HFFc6 (cell line): Measurements from ENCODE around the gene EXOC3. TPM values are rescaled to one million over a fixed set of nuclear protein-coding genes. Genes with fewer than 3 reads are reported as not detected.

Experiments used
- DNase-seq: peaks from one replicate; pipeline ENCODE4 v3.0.0-alpha.2; 2018
- H3K27ac Mint-ChIP-seq: 2 replicates; pipeline ENCODE4 v1.8.0; 2020; ENCODE audit warnings: mild to moderate bottlenecking, mixed read lengths
- H3K27me3 Mint-ChIP-seq: 2 replicates; pipeline ENCODE4 v1.8.0; 2021; ENCODE audit warnings: mild to moderate bottlenecking, moderate library complexity, mixed read lengths; ENCODE audit not compliant: insufficient read depth
- H3K36me3 Mint-ChIP-seq: 2 replicates; pipeline ENCODE4 v1.8.0; 2021; ENCODE audit warnings: low read depth, mixed read lengths
- H3K4me1 Mint-ChIP-seq: 2 replicates; pipeline ENCODE4 v1.8.0; 2020; ENCODE audit warnings: low read depth, mixed read lengths
- H3K4me3 Mint-ChIP-seq: 2 replicates; pipeline ENCODE4 v1.8.0; 2020; ENCODE audit warnings: mild to moderate bottlenecking, moderate library complexity, mixed read lengths
- H3K9me3 Mint-ChIP-seq: 2 replicates; pipeline ENCODE4 v1.8.0; 2020; ENCODE audit warnings: mild to moderate bottlenecking, mixed read lengths
- CTCF ChIP-seq: fragments of 200-600 bp; sonication (generic); IDR thresholded peaks from 2 replicates; pipeline ENCODE4 v1.5.0; 2021; ENCODE audit warnings: antibody characterized with exemption, mild to moderate bottlenecking
- total RNA-seq, 6 experiments: library from RNA; stranded (reverse); fragmentation: NEBNext Ultra II Directional; extraction: Animal tissue kit (Norgen Biotek cat#: 25700); gene quantifications; 2 replicates in 1 of 6; 3 replicates in 5 of 6; pipeline ENCODE4 v1.2.3, GENCODE V29; 2021

EXOC3 gene
- total RNA-seq, 6 experiments from 2014 or later: 46.8 to 54.1 (median 50.3) TPM

- no peaks in the 10 kb centered on the region for H3K36me3 Mint-ChIP-seq
- H3K27ac Mint-ChIP-seq: no peak overlapping the region
- no peaks in the 10 kb centered on the region for H3K4me1 Mint-ChIP-seq
- H3K9me3 Mint-ChIP-seq: no peaks in the 10 kb centered on the region
- no peak for TF ChIP-seq CTCF
- H3K4me3 Mint-ChIP-seq: no peak overlapping the region
- no peak for DNase-seq
- peaks cover 15% of the 10 kb centered on the region for H3K27me3 Mint-ChIP-seq
These were observed 46.0 kb downstream of the EXOC3 start for GRCh38 chr5:488744-489688.

GRCh38 chr5:489689-490080, 46.7 kb downstream of the EXOC3 start:
- H3K4me3 Mint-ChIP-seq: no peak overlapping the region

GRCh38 chr5:490116-491106, 47.4 kb downstream of the EXOC3 start:
- H3K4me1 Mint-ChIP-seq: no peaks in the 10 kb centered on the region
- no peaks in the 10 kb centered on the region for H3K9me3 Mint-ChIP-seq
- no peak overlapping the region for H3K4me3 Mint-ChIP-seq
- H3K36me3 Mint-ChIP-seq: no peaks in the 10 kb centered on the region
- peaks cover 15% of the 10 kb centered on the region for H3K27me3 Mint-ChIP-seq
- no peak for TF ChIP-seq CTCF
- H3K27ac Mint-ChIP-seq: no peak overlapping the region
- DNase-seq: no peak

More at GRCh38 chr5:489689-490080, 46.7 kb downstream of the EXOC3 start:
- no peak for TF ChIP-seq CTCF
- H3K27ac Mint-ChIP-seq: no peak overlapping the region
- no peaks in the 10 kb centered on the region for H3K4me1 Mint-ChIP-seq
- H3K9me3 Mint-ChIP-seq: no peaks in the 10 kb centered on the region
- peaks cover 15% of the 10 kb centered on the region for H3K27me3 Mint-ChIP-seq
- H3K36me3 Mint-ChIP-seq: no peaks in the 10 kb centered on the region
- DNase-seq: no peak

GRCh38 chr5:491119-491855, 48.3 kb downstream of the EXOC3 start:
- no peaks in the 10 kb centered on the region for H3K9me3 Mint-ChIP-seq
- no peak overlapping the region for H3K27ac Mint-ChIP-seq
- peaks cover 15% of the 10 kb centered on the region for H3K27me3 Mint-ChIP-seq
- H3K36me3 Mint-ChIP-seq: no peaks in the 10 kb centered on the region
- H3K4me3 Mint-ChIP-seq: no peak overlapping the region; the same call in 1 of the 2 replicates
- DNase-seq: no peak
- no peaks in the 10 kb centered on the region for H3K4me1 Mint-ChIP-seq
- no peak for TF ChIP-seq CTCF

- no peak for DNase-seq
- H3K27me3 Mint-ChIP-seq: peaks cover 15% of the 10 kb centered on the region
- H3K9me3 Mint-ChIP-seq: no peaks in the 10 kb centered on the region
- no peaks in the 10 kb centered on the region for H3K4me1 Mint-ChIP-seq
- no peak overlapping the region for H3K27ac Mint-ChIP-seq
- no peaks in the 10 kb centered on the region for H3K36me3 Mint-ChIP-seq
- TF ChIP-seq CTCF: no peak
- no peak overlapping the region; the same call in 1 of the 2 replicates for H3K4me3 Mint-ChIP-seq
These were observed 48.8 kb downstream of the EXOC3 start for GRCh38 chr5:491856-492155.
